Measurements from ENCODE around the gene BLACAT1.

DNA sequence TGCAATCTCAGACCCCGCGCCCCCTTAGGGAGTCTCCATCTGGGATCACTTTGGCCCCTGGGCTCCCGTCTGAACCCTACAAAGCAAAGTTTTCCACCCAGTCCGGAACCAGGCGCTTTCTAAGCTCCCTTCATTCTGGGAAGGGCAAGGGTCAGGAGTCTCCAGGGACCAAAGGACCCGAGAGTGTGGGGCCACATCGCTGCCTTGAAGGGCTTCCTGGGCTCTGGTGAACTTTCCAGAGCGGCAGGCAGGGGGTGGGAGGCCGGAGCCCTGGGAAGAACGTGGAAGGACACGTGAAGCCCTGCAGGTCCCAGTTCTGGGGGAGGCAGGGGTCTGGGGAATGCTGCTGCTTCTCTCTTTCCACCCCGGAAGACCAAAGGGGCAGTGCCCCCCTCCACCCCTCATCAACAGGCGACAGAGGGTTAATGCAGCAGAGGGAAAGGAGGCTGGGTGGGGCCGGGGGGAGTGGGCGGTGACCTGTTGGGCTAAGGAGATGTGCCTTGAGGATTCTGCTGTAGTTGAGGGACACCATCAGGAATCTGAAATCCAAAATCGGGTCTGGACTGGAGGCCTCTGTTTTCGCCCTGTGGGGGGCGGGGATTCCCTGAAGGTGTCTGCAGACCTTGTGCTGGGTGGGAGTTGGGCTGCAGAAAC, 49.4 kb upstream of the BLACAT1 start:
- TF ChIP-seq, protein P1, sequence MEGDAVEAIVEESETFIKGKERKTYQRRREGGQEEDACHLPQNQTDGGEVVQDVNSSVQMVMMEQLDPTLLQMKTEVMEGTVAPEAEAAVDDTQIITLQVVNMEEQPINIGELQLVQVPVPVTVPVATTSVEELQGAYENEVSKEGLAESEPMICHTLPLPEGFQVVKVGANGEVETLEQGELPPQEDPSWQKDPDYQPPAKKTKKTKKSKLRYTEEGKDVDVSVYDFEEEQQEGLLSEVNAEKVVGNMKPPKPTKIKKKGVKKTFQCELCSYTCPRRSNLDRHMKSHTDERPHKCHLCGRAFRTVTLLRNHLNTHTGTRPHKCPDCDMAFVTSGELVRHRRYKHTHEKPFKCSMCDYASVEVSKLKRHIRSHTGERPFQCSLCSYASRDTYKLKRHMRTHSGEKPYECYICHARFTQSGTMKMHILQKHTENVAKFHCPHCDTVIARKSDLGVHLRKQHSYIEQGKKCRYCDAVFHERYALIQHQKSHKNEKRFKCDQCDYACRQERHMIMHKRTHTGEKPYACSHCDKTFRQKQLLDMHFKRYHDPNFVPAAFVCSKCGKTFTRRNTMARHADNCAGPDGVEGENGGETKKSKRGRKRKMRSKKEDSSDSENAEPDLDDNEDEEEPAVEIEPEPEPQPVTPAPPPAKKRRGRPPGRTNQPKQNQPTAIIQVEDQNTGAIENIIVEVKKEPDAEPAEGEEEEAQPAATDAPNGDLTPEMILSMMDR (IDR thresholded peaks at IDR 0.05) = no peak
- TF ChIP-seq POLR2A (IDR thresholded peaks at IDR 0.05) (no peak), POLR2AphosphoS5 (IDR thresholded peaks at IDR 0.05) (no peak)
